GM12878 (cell line): ENCODE measurements around the gene TMEM38B. TPM values are rescaled to one million over a fixed set of nuclear protein-coding genes. Genes with fewer than 3 reads are reported as not detected.

Experiments
- CUX1 ChIP-seq: IDR thresholded peaks from 2 replicates; pipeline ENCODE4 v1.6.1; 2012; ENCODE audit warnings: improper control_type of control experiment, low read depth, low read length; ENCODE audit not compliant: insufficient replicate concordance
- EP300 ChIP-seq, 2 experiments: fragments of 150-350 bp in 1 of 2; IDR thresholded peaks; 2 replicates each; pipeline ENCODE4 v1.6.1; 2011 to 2012; ENCODE audit warnings: low read depth in 2 of 2, low read length in 2 of 2, borderline replicate concordance in 1 of 2, improper control_type of control experiment in 1 of 2, inconsistent platforms in 1 of 2; ENCODE audit not compliant: control insufficient read depth in 1 of 2
- FOS ChIP-seq: IDR thresholded peaks from 3 replicates; pipeline ENCODE4 v1.6.1; 2011; ENCODE audit warnings: borderline replicate concordance; ENCODE audit not compliant: insufficient read length; ENCODE audit errors: extremely low read depth
- FOXM1 ChIP-seq: IDR thresholded peaks from 2 replicates; pipeline ENCODE4 v1.6.1; 2012; ENCODE audit warnings: low read depth, mild to moderate bottlenecking, inconsistent platforms, low read length, moderate library complexity
- HDAC2 ChIP-seq: fragments of 200-600 bp; sonication (generic); IDR thresholded peaks from 2 replicates; pipeline ENCODE4 v1.6.1; 2017
- MAX ChIP-seq: IDR thresholded peaks from 2 replicates; pipeline ENCODE4 v1.6.1; 2012; ENCODE audit warnings: low read depth, low read length, improper control_type of control experiment
- MYB ChIP-seq: fragments of 150-350 bp; IDR thresholded peaks from 2 replicates; pipeline ENCODE4 v1.6.1; 2014; ENCODE audit warnings: mild to moderate bottlenecking, low read depth, low read length, borderline replicate concordance
- NFIC ChIP-seq: IDR thresholded peaks from 2 replicates; pipeline ENCODE4 v1.6.1; 2012; ENCODE audit warnings: low read depth, mild to moderate bottlenecking, inconsistent platforms, low read length, moderate library complexity
- NR2C1 ChIP-seq: fragments of 450-650 bp; IDR thresholded peaks from 2 replicates; pipeline ENCODE4 v1.6.1; 2017; ENCODE audit warnings: antibody characterized with exemption, mild to moderate bottlenecking, moderate library complexity
- NR2C2 ChIP-seq: IDR thresholded peaks from 2 replicates; pipeline ENCODE4 v1.6.1; 2011; ENCODE audit warnings: borderline replicate concordance, low read depth; ENCODE audit not compliant: control insufficient read depth, insufficient read length
- PAX5 ChIP-seq: IDR thresholded peaks from 2 replicates; pipeline ENCODE4 v1.6.1; 2011; ENCODE audit warnings: low read depth, low read length, borderline replicate concordance
- POLR2AphosphoS2 ChIP-seq: IDR thresholded peaks from 2 replicates; pipeline ENCODE4 v1.6.1; 2011; ENCODE audit warnings: low read depth, mild to moderate bottlenecking, low read length, improper control_type of control experiment, moderate library complexity
- POLR2AphosphoS5 ChIP-seq: IDR thresholded peaks from 2 replicates; pipeline ENCODE4 v1.6.1; 2011; ENCODE audit warnings: mild to moderate bottlenecking, low read length, inconsistent platforms
- RUNX3 ChIP-seq: IDR thresholded peaks from 2 replicates; pipeline ENCODE4 v1.6.1; 2012; ENCODE audit warnings: low read length, inconsistent platforms
- SIN3A ChIP-seq: IDR thresholded peaks from 2 replicates; pipeline ENCODE4 v1.6.1; 2012; ENCODE audit warnings: low read depth, low read length, improper control_type of control experiment
- SKIL ChIP-seq: fragments of 450-650 bp; IDR thresholded peaks from 2 replicates; pipeline ENCODE4 v1.6.1; 2017; ENCODE audit warnings: mild to moderate bottlenecking, low read depth, inconsistent platforms; ENCODE audit not compliant: poor library complexity, severe bottlenecking
- SPI1 ChIP-seq: IDR thresholded peaks from 2 replicates; pipeline ENCODE4 v1.6.1; 2011; ENCODE audit warnings: low read depth, mild to moderate bottlenecking, low read length, moderate library complexity, borderline replicate concordance; ENCODE audit not compliant: insufficient read depth
- SUZ12 ChIP-seq: fragments of 200-600 bp; sonication (generic); IDR thresholded peaks from one replicate; pipeline ENCODE4 v1.6.1; 2018; ENCODE audit warnings: antibody characterized with exemption, mild to moderate bottlenecking; ENCODE audit not compliant: unreplicated experiment
- TAF1 ChIP-seq: IDR thresholded peaks from 2 replicates; pipeline ENCODE4 v1.6.1; 2011; ENCODE audit warnings: mild to moderate bottlenecking, low read depth, low read length, borderline replicate concordance
- TCF7 ChIP-seq: IDR thresholded peaks from 2 replicates; pipeline ENCODE4 v1.6.1; 2014; ENCODE audit warnings: antibody characterized with exemption, borderline replicate concordance
- ZNF384 ChIP-seq: IDR thresholded peaks from 2 replicates; pipeline ENCODE4 v1.6.1; 2012; ENCODE audit warnings: low read depth, mild to moderate bottlenecking, low read length, improper control_type of control experiment, borderline replicate concordance
- ZNF622 ChIP-seq: fragments of 450-650 bp; IDR thresholded peaks from 2 replicates; pipeline ENCODE4 v1.6.1; 2017; ENCODE audit warnings: mild to moderate bottlenecking, inconsistent platforms
- ZSCAN29 ChIP-seq: fragments of 450-650 bp; IDR thresholded peaks from 2 replicates; pipeline ENCODE4 v1.6.1; 2017; ENCODE audit warnings: mild to moderate bottlenecking, moderate library complexity
- polyA plus RNA-seq, 11 experiments: library from polyadenylated mRNA; depleted of rRNA in 4 of 11; unstranded in 6 of 11; stranded (reverse) in 5 of 11; fragments of >200 nt; fragmentation: Nextera tagmentation in 4 of 11; fragmentation: Illumina TruSeq in 1 of 11; extraction: Ambion mirVana in 4 of 11; extraction: Trizol in 1 of 11; gene quantifications; 1 replicate in 1 of 11; 2 replicates in 10 of 11; pipeline versions ENCODE4 v1.2.1 to v1.2.3, GENCODE V29; 2011 to 2016; ENCODE audit warnings: inconsistent platforms in 2 of 11, missing spikeins in 2 of 11, low read depth in 1 of 11
- total RNA-seq, 4 experiments: library from RNA; depleted of rRNA in 3 of 4; stranded (reverse); fragments of >200 nt in 3 of 4; fragmentation: Illumina TruSeq in 1 of 4; extraction: Trizol in 1 of 4; gene quantifications; 2 replicates each; pipeline versions ENCODE4 v1.2.1 to v1.2.3, GENCODE V29; 2013 to 2021

Gene TMEM38B
- total and polyA plus RNA-seq, 10 of the 15 experiments (the other 5 are each of a cell fraction or from before 2014, with no cell fraction given) = 8.4 to 22.5 (median 12.7) TPM

GRCh38 chr9:105694848-105695581, 674 bp downstream of the TMEM38B start (continued):
- no peak for TF ChIP-seq CUX1
- TF ChIP-seq HDAC2 = 0 out of 2 replicates have a peak, but pooled peaks have one; percentile 85
- no peak for TF ChIP-seq NR2C2
- TF ChIP-seq FOS = no peak
- TF ChIP-seq FOXM1 = no peak
- TF ChIP-seq ZNF384 = no peak
- TF ChIP-seq NR2C1 = no peak
- no peak for TF ChIP-seq NFIC
- peak; percentile 33 for TF ChIP-seq SKIL
- TF ChIP-seq MYB = no peak
- no peak; the same call in none of the 2 replicates for TF ChIP-seq SIN3A
- no peak for TF ChIP-seq ZSCAN29
- TF ChIP-seq ZNF622 = no peak
- 0 out of 2 replicates have a peak, but pooled peaks have one; percentile 21 for TF ChIP-seq TAF1
- TF ChIP-seq POLR2AphosphoS5 = 0 out of 2 replicates have a peak, but pooled peaks have one; percentile 6
- no peak for TF ChIP-seq EP300 (IDR thresholded peaks at IDR 0.05; ENCODE audit: borderline replicate concordance in 1 of 2, control insufficient read depth in 1 of 2, low read depth in 2 of 2, low read length in 2 of 2)
- no peak for TF ChIP-seq SUZ12
- TF ChIP-seq PAX5 = 0 out of 2 replicates have a peak, but pooled peaks have one; percentile 5
- TF ChIP-seq POLR2AphosphoS2 = 0 out of 2 replicates have a peak, but pooled peaks have one; percentile 11
- no peak for TF ChIP-seq TCF7
- peak; percentile 55; the same call in 1 of the 2 replicates for TF ChIP-seq SPI1
- no peak for TF ChIP-seq RUNX3
- TF ChIP-seq MAX = no peak; the same call in 1 of the 2 replicates
